Subcutaneous adipose tissue (tissue), 4 donors: ENCODE data around the gene ATG7. TPM values are rescaled to one million over a fixed set of nuclear protein-coding genes. Genes with fewer than 3 reads are reported as not detected.

Experiments
- total RNA-seq, 4 donors: library from RNA; depleted of rRNA; stranded (reverse); fragments of >200 nt; gene quantifications; one replicate each; pipeline ENCODE4 v1.1.0, GENCODE V29; 2016
- TF ChIP-seq, protein P1 (sequence below): fragments of 450-650 bp; IDR thresholded peaks from one replicate; pipeline ENCODE4 v1.5.1; 2016; ENCODE audit warnings: low read depth, mild to moderate bottlenecking, control low read depth, antibody characterized with exemption, moderate library complexity

The ATG7 gene
- total RNA-seq, 4 donors from 2014 or later: 55.0 to 130 (median 87.5) TPM

GRCh38 chr3:11545186-11545851 lies 273.1 kb downstream of the ATG7 start:
- TF ChIP-seq, protein P1, sequence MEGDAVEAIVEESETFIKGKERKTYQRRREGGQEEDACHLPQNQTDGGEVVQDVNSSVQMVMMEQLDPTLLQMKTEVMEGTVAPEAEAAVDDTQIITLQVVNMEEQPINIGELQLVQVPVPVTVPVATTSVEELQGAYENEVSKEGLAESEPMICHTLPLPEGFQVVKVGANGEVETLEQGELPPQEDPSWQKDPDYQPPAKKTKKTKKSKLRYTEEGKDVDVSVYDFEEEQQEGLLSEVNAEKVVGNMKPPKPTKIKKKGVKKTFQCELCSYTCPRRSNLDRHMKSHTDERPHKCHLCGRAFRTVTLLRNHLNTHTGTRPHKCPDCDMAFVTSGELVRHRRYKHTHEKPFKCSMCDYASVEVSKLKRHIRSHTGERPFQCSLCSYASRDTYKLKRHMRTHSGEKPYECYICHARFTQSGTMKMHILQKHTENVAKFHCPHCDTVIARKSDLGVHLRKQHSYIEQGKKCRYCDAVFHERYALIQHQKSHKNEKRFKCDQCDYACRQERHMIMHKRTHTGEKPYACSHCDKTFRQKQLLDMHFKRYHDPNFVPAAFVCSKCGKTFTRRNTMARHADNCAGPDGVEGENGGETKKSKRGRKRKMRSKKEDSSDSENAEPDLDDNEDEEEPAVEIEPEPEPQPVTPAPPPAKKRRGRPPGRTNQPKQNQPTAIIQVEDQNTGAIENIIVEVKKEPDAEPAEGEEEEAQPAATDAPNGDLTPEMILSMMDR: no peak

DNA sequence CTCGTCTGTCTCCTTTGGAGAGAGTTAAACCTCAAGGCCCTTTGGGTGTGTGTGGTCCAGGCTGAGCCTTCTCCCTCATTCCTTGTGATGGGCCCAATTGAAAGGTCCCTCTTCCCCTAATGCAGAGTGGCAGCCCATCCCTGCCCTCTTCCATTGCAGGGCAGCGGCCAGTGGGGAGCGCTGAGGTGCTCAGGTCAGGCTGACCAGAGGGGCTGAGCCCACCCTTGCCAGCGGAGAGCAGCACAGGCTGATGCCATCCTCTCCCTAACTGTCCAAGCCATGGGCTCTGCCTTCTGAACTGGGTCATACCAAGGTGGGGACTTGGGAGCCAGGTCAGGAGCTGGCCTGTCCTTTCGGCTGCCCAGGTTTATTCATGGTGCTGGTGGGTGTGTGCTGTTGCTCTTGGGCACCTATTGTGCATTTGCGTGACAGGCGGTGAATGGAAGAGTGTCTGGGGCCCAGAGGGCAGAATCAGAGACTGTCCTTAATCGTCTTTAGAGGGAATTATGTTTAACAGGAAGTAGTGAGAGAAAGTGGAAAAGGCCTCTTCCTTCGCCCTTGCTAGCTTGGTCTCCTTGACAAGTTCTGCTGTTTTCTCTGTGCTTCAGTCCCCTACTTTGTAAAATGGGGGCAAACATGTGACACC lies 274.6 kb downstream of the ATG7 start:
- TF ChIP-seq, protein P1: no peak

DNA sequence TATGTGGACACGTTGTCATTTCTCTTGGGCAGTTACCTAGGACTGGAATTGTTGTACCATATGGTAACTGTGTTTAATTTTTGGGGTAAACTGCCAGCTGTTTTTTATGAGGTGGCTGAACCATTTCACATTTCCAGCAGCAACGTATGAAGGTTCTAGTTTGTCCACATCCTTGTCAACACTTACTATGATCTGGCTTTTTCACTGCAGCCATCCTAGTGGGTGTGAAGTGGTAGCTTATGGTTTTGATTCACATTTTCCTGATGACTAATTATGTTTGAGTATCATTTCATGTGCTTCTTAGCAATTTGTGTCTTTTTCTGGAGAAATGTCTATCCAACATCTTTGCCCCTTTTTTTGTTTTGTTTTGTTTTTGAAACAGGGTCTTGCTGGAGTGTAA lies 275.3 kb downstream of the ATG7 start:
- TF ChIP-seq, protein P1: no peak

GRCh38 chr3:11548721-11549131 lies 276.5 kb downstream of the ATG7 start:
- TF ChIP-seq, protein P1: no peak

GRCh38 chr3:11549580-11550140 lies 277.5 kb downstream of the ATG7 start:
- TF ChIP-seq, protein P1: no peak

- TF ChIP-seq, protein P1: no peak
These were observed 278.8 kb downstream of the ATG7 start for GRCh38 chr3:11551036-11551435.
